Stromal cell of bone marrow (primary cell): ENCODE results near the gene ZNF618.
"Not testable (repeated sequence)": the region's sequence is repeated elsewhere in the genome, so short reads cannot be mapped to it uniquely, and the experiment has no call there.

Source experiments
- DNase-seq: peaks from one replicate; pipeline ENCODE4 v3.0.0-alpha.2; 2012; ENCODE audit warnings: low read depth

Gene ZNF618

DNA sequence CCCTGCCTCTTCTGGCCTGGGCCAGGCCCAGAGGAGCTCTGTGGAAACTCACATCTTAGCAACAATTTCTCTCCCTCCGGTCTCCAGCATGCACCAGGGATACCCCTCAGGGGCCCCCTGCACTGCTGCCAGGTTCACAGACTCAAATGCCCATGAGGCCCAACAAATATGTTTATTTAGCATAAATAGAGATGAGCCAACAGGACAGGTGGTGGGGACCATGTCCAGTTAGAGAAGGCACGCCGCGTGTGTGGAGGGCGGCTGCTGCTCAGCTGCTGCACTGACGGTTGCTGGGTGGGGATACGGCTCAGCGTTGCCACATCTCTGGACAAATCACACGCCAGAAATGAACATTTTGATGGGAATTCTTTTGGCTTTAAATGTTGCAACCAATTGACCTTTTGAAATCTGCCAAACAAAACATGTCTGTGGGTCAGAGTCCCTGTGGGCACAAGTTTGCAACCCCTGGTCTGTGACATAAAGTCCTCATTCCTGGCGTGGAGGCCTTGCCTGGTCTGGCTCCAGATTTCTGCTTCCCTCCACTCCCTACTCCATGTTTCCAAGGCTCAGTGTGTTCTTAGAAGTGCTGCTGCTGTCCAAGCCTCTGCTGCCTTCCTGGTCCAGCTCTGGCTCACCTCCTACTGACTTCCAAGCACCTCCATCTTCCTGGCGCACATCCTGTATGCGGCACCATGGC lies 113.1 kb downstream of the ZNF618 start:
- DNase-seq: peak; percentile 54

- DNase-seq: no peak
Measured at GRCh38 chr9:113989714-113990569, 113.8 kb downstream of the ZNF618 start.

GRCh38 chr9:113990570-113990907 lies 114.4 kb downstream of the ZNF618 start:
- no peak for DNase-seq

DNA sequence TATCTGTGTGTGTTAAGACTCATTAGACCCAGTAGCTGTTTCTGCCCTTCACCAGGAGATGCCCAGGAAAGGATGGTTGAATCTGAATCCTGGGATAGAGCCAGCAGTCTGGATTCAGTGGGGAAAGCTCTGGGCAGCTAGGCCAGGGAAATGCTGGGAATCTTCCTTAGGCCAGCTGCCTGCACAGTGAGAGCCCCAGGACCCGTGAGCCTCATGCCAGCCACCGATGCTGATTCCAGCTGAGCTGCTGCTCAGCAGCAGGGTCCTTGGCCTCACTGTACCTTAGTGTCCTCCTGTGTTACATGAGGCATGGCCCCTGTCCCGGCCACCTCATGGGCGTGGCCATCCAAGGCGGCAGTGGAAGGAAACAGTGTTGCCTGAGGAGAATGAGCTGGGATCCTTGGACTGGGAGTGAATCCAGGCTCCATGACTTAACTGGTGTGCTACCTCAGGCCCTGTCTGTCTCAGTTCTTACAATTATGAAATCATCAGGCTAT lies 114.9 kb downstream of the ZNF618 start:
- DNase-seq: no peak

GRCh38 chr9:113991714-113992113 lies 115.6 kb downstream of the ZNF618 start:
- DNase-seq: no peak

GRCh38 chr9:113992276-113992951 lies 116.3 kb downstream of the ZNF618 start:
- DNase-seq: no peak

GRCh38 chr9:113992994-113993393 lies 116.9 kb downstream of the ZNF618 start:
- DNase-seq: no peak

DNA sequence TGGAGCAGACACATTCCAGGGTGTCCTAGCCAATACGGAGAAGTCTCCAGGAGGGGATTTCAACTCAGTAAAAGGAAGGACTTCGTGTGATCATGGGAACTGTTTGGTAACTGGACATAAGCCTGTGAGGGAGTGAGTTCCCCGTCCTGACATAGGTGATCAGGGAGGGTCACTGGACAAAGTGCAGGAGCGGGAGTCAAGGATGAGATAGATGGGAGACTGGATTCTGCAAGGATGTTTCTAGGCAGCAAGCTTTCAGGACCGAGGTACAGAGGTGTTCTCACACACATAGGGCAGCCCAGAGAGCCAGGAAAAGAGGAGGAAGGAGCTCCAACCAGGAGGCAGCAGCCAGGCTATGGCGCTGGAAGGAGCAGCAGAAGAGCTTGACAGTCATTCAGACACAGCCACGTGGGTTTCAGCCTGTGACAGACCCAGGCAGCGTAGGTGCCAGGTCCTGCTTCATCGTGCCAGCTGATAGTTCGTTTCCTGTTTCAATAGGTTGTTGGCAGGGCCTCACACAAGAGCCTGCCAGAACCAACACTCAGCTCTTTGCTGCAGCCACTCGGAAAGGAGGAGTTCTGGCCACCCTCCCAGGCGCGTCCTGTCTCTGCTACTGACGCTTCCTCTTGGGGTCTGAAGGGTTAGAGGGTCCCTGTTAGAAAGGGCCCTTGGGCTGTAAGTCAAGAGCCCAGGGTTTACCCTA lies 117.9 kb downstream of the ZNF618 start:
- peak; percentile 70 for DNase-seq

GRCh38 chr9:113995401-113995800 lies 119.3 kb downstream of the ZNF618 start:
- no peak for DNase-seq

GRCh38 chr9:113995963-113996362 lies 119.9 kb downstream of the ZNF618 start:
- no peak for DNase-seq

GRCh38 chr9:113996531-113997001 lies 120.5 kb downstream of the ZNF618 start:
- DNase-seq: no peak

GRCh38 chr9:113997064-113997463 lies 121.0 kb downstream of the ZNF618 start:
- DNase-seq: not testable (repeated sequence)

DNA sequence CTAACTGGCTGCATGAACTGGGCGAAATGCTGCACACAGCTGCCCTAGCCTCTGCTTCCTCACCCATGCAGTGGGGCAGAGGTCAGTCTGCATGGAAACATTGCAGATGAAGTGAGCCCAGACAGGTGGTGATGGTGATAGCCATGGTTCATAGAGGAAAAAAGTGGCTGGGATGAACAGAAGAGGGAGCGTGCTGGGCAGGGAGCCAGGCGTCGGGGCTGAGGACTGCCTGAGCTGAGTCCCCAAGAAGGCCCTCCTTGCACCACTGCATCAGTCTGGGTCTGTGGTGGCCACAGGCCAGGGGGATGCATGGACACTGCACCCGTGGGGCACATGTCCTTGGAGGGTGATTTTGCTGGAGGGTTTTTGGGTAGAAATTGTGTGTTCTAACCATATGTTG lies 121.5 kb downstream of the ZNF618 start:
- DNase-seq: no peak

DNA sequence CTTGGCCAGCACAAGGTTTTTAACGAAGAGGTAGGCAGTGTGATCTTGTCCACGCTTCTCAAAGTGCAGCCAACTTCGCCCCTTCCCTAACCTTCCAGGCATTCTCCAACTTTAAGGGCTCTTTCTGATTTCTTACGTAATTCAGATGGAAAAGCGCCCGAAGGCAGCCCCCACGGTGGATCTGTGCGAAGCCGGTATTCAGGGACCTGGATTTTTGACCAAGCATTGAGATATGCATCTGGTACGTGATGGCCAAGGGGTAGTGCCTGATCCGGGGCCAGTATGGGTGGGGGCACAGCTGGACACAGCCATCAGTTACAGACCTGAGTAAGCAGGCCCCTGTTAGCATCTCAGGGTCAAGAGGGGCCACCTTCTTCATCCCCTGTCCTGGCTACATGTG lies 122.0 kb downstream of the ZNF618 start:
- no peak for DNase-seq

DNA sequence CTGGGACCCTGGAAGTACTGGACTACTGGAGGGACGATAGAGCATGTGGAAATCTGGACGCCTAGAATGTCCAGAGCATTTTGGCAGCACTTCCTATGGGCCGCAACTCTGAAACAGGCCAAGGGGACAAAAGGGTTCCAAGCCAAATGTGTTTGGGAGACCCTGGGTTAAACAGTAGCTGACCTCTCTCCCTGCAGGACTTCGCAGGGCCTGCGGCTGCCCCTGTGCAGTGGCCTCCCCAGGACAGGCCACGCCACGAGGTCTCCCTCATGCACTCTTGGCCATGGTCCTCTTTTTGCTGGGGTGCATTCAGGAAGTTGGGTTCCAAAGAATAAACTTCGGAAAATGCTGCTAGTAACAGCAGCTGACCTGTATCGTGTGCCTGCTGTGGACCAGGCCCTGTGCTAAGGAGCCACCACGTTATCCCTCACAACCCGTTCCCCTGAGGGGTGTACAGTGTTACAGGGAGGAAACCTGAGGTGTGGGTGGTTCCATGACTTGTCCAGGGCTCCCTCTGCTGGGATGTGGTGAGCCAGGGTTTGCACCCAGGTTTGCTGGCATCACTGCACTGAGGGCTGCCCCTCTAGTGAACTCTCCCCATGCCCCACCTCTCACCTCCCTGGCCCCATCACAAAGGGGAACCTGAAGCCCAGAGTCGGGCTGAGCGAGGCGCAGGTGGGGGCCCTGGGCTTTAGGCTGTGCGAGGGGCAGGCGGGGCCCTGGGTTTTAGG lies 122.6 kb downstream of the ZNF618 start:
- no peak for DNase-seq

- DNase-seq: no peak
Measured at GRCh38 chr9:113999256-114000062, 123.3 kb downstream of the ZNF618 start.

GRCh38 chr9:114000063-114000454 lies 124.0 kb downstream of the ZNF618 start:
- DNase-seq: no peak

- no peak for DNase-seq
Measured at GRCh38 chr9:114000671-114001409, 124.7 kb downstream of the ZNF618 start.

GRCh38 chr9:114001410-114001685 lies 125.2 kb downstream of the ZNF618 start:
- no peak for DNase-seq

DNA sequence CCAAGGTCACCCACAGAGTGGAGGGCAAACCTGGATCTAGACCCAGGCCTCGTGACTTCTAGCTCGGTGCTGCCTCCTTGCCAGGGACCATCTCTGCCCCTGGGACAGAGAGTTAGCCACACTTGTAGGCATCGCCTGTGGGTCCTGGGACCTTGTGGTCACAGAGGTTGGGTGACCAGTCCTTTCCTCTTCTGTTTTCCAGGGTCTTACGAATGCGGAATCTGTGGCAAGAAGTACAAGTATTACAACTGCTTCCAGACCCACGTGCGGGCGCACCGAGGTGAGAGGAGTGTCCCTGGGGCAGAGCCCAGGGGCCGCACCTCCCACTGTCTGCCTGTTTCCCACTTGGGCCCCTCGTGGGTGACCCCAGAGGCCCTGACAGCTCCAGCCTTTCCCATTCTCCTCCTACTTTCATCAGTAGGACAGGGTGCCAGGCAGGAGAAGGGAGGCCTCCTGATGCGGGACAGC lies 125.7 kb downstream of the ZNF618 start:
- DNase-seq: no peak
